Measurements from ENCODE around the gene UTP4.
A peak's percentile ranks its signal among the peaks of the same experiment; 100 is the strongest.
"Not testable (repeated sequence)": the region's sequence is repeated elsewhere in the genome, so short reads cannot be mapped to it uniquely, and the experiment has no call there.

The UTP4 gene

DNA sequence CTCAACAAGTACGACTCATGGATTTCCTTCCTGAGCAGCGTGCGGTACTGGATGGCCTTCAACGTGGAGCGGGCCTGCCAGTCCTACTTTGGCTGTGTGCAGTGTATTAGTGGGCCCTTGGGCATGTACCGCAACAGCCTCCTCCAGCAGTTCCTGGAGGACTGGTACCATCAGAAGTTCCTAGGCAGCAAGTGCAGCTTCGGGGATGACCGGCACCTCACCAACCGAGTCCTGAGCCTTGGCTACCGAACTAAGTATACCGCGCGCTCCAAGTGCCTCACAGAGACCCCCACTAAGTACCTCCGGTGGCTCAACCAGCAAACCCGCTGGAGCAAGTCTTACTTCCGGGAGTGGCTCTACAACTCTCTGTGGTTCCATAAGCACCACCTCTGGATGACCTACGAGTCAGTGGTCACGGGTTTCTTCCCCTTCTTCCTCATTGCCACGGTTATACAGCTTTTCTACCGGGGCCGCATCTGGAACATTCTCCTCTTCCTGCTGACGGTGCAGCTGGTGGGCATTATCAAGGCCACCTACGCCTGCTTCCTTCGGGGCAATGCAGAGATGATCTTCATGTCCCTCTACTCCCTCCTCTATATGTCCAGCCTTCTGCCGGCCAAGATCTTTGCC is 18.0 kb upstream of the UTP4 start:
- ATAC-seq (replicated peaks), result no peak
- no peaks in the 10 kb centered on the region for H3K9me3 Mint-ChIP-seq
- peaks cover 0 to 5% of the 10 kb centered on the region in 2 donors for H3K27me3 Mint-ChIP-seq
- no peak overlapping the region for H3K4me3 Mint-ChIP-seq
- no peak overlapping the region for H3K27ac Mint-ChIP-seq
- DNase-seq, result no peak
- H3K36me3 Mint-ChIP-seq (ENCODE audit: insufficient read depth), result peaks cover 17% of the 10 kb centered on the region
- peaks cover 3 to 4% of the 10 kb centered on the region in 2 donors for H3K4me1 Mint-ChIP-seq (ENCODE audit: low read depth in 2 of 2)

DNA sequence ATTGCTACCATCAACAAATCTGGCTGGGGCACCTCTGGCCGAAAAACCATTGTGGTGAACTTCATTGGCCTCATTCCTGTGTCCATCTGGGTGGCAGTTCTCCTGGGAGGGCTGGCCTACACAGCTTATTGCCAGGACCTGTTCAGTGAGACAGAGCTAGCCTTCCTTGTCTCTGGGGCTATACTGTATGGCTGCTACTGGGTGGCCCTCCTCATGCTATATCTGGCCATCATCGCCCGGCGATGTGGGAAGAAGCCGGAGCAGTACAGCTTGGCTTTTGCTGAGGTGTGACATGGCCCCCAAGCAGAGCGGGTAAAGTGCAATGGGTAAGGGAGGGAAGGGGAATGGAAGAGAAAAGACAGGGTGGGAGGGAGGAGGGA is 17.5 kb upstream of the UTP4 start:
- ATAC-seq (replicated peaks), result no peak
- H3K4me1 Mint-ChIP-seq (ENCODE audit: low read depth in 2 of 2), result peaks cover 3 to 4% of the 10 kb centered on the region in 2 donors
- H3K27me3 Mint-ChIP-seq, result peaks cover 0 to under 1% of the 10 kb centered on the region in 2 donors
- no peak overlapping the region for H3K27ac Mint-ChIP-seq
- no peak overlapping the region for H3K4me3 Mint-ChIP-seq
- H3K9me3 Mint-ChIP-seq, result no peaks in the 10 kb centered on the region
- H3K36me3 Mint-ChIP-seq (ENCODE audit: insufficient read depth), result peaks cover 22% of the 10 kb centered on the region
- no peak for DNase-seq

DNA sequence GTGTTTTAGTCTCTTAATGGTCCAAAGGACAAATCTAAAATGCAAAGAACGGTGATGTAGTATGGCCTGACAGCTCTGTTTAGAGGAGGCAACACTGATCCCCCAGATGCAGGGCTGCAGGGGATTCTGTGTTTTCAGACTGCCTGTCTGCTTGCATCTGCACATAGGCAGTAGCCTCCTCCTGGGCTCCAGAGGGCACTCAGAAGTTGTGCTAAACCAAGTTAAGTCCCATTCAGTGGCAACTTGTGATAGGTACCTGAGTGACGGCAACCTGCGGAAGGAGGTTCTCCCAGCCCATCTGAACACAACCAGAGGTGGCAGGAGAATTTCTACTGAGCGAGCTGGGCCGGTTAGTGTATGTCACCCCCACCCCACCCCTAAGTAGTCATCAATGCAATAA is 17.1 kb upstream of the UTP4 start:
- Mint-ChIP-seq H3K4me1 (ENCODE audit: low read depth in 2 of 2) (peaks cover 3 to 4% of the 10 kb centered on the region in 2 donors), H3K27me3 (no peaks in the 10 kb centered on the region), H3K36me3 (ENCODE audit: insufficient read depth) (peaks cover 24% of the 10 kb centered on the region), H3K9me3 (no peaks in the 10 kb centered on the region), H3K4me3 (no peak overlapping the region), H3K27ac (no peak overlapping the region)
- DNase-seq, result no peak
- no peak for ATAC-seq (replicated peaks)

DNA sequence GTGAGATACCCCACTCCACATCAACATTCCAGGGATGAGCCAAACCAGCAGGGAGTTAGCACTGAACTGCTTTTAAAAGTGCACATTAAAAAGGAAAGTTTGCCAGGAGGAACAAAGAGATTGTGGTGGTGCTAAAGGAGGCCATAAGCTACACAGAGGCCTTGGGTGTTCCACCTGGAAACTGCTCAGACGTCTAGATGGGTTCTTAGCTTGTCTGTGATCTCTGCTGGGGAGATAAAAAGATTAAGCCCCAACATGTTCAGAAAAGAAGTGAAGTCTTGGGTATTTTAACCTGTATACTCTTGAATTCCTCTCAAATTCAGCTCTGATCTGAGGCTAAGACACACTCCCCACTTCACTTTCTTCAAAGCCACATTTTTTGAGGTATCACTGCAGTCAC is 16.6 kb upstream of the UTP4 start:
- no peaks in the 10 kb centered on the region for H3K27me3 Mint-ChIP-seq
- no peak overlapping the region for H3K4me3 Mint-ChIP-seq
- no peak for DNase-seq
- H3K4me1 Mint-ChIP-seq (ENCODE audit: low read depth in 2 of 2), result peaks cover 3 to 4% of the 10 kb centered on the region in 2 donors
- H3K36me3 Mint-ChIP-seq (ENCODE audit: insufficient read depth), result peaks cover 25% of the 10 kb centered on the region
- H3K9me3 Mint-ChIP-seq, result no peaks in the 10 kb centered on the region
- no peak overlapping the region for H3K27ac Mint-ChIP-seq
- no peak for ATAC-seq (replicated peaks)

DNA sequence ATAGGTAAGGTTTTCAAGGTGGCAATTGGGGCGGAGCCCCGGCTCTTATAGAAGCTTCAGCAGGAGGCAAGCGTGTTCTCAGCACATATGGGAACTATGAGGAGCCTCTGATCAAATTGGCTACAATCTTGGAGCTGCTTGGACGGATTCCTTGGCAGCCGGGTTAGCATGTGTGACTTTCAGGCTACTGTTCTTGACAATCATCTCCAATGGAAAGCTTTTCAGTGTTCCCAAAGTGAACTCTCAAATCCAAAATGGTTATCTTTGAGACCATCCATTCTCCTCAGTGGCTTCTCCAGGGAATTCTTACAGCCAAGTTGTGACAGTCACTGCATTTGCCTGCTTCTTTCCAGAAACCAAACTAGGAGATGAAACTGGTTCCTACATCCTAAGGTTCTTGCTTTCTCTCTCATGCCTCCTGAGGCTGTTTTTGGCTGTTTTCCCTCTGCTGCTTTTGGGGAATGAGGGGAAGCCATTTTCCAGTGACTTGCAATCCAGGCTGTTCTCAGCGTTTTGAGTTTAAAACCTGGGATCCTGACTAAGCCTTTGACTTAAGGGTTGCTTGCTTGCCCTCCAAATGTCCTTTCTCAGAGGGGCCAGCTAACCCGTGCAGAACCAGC is 16.1 kb upstream of the UTP4 start:
- ATAC-seq (replicated peaks) (no peak), DNase-seq (no peak)
- H3K9me3 Mint-ChIP-seq, result no peaks in the 10 kb centered on the region
- H3K27ac Mint-ChIP-seq, result no peak overlapping the region
- peaks cover 30% of the 10 kb centered on the region for H3K36me3 Mint-ChIP-seq (ENCODE audit: insufficient read depth)
- no peaks in the 10 kb centered on the region for H3K27me3 Mint-ChIP-seq
- no peak overlapping the region for H3K4me3 Mint-ChIP-seq
- peaks cover 3 to 4% of the 10 kb centered on the region in 2 donors for H3K4me1 Mint-ChIP-seq (ENCODE audit: low read depth in 2 of 2)

DNA sequence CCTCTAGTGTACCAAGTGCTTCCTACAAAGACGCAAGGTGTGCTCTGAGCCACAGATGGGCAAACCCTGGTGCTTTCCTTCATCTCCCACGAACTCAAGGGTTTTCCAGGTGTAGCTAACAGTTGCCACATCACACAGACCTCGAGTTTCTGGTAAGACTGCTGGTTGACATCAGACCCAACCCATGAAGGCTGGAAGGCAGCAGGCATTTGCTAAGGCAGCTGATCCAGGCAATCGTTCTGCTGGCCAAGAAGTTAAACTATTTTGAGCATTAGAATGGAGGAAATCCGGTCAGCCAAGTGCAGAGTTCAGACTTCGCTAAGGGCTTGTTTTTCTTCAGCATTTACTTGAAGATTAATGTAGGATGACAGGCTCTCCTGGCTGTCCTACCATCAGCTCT is 15.5 kb upstream of the UTP4 start:
- H3K4me3 Mint-ChIP-seq, result no peak overlapping the region
- ATAC-seq (replicated peaks) (no peak), DNase-seq (no peak)
- no peaks in the 10 kb centered on the region for H3K9me3 Mint-ChIP-seq
- no peak overlapping the region for H3K27ac Mint-ChIP-seq
- H3K36me3 Mint-ChIP-seq (ENCODE audit: insufficient read depth), result peaks cover 33% of the 10 kb centered on the region
- peaks cover 3 to 4% of the 10 kb centered on the region in 2 donors for H3K4me1 Mint-ChIP-seq (ENCODE audit: low read depth in 2 of 2)
- H3K27me3 Mint-ChIP-seq, result no peaks in the 10 kb centered on the region

DNA sequence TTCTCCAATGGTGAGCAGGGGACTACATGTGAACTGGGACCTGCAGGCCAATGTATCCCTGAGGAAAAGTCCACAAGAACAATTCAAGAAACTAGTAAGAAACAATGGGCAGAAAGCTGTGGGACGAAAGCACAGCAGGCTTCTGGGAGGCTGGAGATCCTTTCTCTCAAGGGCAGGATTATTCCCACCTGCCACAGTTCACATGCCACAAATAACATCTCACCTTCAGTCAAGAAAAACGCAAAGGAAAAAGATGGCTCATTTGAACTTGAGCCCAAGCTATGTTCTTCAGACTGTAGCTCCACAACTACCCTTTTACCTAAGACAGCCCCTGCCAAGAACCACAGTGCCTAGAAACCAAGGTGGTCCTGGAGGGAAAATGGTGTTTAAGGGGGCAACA is 14.0 kb upstream of the UTP4 start:
- peaks cover 36% of the 10 kb centered on the region for H3K36me3 Mint-ChIP-seq (ENCODE audit: insufficient read depth)
- peaks cover 3 to 4% of the 10 kb centered on the region in 2 donors for H3K4me1 Mint-ChIP-seq (ENCODE audit: low read depth in 2 of 2)
- peak overlapping the region in 1 of 2 donors; percentile 35 for H3K27ac Mint-ChIP-seq
- H3K4me3 Mint-ChIP-seq, result no peak overlapping the region
- H3K9me3 Mint-ChIP-seq, result no peaks in the 10 kb centered on the region
- no peaks in the 10 kb centered on the region for H3K27me3 Mint-ChIP-seq
- DNase-seq, result no peak
- no peak for ATAC-seq (replicated peaks)

DNA sequence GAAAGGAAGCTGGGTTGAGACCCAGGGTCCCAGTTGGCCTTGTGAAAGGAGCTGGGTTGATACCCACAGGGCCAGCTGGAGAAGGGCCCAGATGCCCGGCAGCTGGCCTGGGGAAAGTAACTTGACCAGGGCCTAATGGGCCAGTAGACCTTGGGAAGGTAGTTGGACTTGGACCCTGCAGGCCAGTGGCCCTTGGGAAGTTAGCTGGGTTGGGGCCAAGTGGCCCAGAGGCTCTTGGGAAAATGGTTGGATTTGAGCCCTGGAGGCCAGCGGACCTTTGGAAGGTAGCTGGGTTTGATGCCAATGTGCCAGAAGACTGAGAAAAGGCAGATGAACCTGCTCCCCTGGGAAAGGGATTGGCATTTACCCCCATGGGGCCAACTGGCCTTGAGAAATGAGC is 13.5 kb upstream of the UTP4 start:
- no peak for ATAC-seq (replicated peaks)
- peaks cover 3 to 4% of the 10 kb centered on the region in 2 donors for H3K4me1 Mint-ChIP-seq (ENCODE audit: low read depth in 2 of 2)
- H3K27me3 Mint-ChIP-seq, result no peaks in the 10 kb centered on the region
- H3K9me3 Mint-ChIP-seq, result no peaks in the 10 kb centered on the region
- no peak overlapping the region for H3K4me3 Mint-ChIP-seq
- no peak for DNase-seq
- peak overlapping the region in 1 of 2 donors; percentile 35 for H3K27ac Mint-ChIP-seq
- peaks cover 33% of the 10 kb centered on the region for H3K36me3 Mint-ChIP-seq (ENCODE audit: insufficient read depth)

DNA sequence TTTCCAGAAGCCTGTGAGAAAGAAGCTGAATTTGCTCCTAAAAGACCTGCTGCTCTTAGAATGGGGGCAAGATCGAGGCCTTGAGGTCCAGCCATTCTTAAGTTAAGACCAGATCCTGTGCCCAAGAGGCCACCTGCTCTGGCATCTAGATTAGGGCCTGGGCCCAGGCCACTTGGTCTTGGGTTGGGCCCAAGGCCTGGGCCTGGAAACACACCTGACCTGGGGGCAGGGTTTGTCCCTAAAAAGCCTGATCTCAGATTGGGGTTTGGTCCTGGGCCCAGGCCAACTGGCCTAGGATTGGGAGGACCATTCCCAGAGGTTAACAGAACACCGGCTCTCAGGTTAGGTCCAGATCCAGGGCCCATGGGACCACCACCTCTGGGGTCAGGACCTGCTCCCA is 12.9 kb upstream of the UTP4 start:
- peaks cover 33% of the 10 kb centered on the region for H3K36me3 Mint-ChIP-seq (ENCODE audit: insufficient read depth)
- H3K27me3 Mint-ChIP-seq, result no peaks in the 10 kb centered on the region
- H3K4me1 Mint-ChIP-seq (ENCODE audit: low read depth in 2 of 2), result peaks cover 4 to 5% of the 10 kb centered on the region in 2 donors
- no peaks in the 10 kb centered on the region for H3K9me3 Mint-ChIP-seq
- no peak overlapping the region for H3K27ac Mint-ChIP-seq
- DNase-seq (no peak), ATAC-seq (replicated peaks) (no peak)
- H3K4me3 Mint-ChIP-seq, result no peak overlapping the region

DNA sequence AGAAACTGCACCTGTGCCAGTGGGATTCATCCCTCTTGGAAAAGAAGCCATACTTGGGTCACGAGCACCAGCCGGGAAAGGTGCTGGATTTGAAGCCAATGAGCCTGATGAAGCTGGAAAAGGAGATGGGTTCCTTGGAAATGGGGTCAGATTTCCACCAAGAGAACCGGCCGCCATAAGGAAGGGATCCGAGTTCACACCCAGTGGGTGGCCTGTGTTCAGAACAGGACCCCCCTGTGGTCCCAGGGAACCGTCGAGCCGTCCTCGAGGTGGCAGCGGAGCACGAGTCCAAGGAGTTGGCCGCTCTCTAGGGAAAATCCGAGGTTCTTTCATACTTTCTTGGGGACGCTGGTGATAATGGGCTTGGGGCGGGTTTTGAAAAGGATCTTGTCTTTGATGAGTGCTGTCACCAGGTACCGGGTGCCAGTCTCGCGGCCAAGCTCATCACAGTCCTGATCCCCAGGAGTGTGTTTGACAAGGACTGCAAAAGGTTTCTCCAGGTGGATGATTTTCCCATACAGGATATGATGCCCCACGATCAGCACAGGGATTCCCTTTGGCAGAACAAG is 12.3 kb upstream of the UTP4 start:
- peaks cover 33% of the 10 kb centered on the region for H3K36me3 Mint-ChIP-seq (ENCODE audit: insufficient read depth)

DNA sequence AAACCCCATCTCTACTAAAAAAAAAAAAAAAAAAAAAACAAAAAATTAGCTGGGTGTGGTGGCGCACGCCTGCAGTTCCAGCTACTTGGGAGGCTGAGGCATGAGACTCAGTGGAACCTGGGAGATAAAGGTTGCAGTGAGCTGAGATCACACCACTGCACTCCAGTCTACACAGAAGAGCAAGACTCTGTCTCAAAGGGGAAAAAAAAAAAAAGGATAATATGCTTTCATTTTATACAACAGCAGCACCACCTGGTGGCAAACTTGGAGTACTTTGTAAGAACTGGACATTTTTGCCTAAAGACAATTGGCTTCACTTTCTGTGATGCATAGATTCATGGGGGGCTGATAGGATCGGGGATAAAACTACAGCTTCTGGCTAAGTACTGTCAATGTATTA is 8.5 kb upstream of the UTP4 start:
- Mint-ChIP-seq H3K4me3 (no peak overlapping the region), H3K27ac (no peak overlapping the region), H3K27me3 (no peaks in the 10 kb centered on the region), H3K9me3 (no peaks in the 10 kb centered on the region), H3K4me1 (ENCODE audit: low read depth in 2 of 2) (peaks cover 15 to 17% of the 10 kb centered on the region in 2 donors), H3K36me3 (ENCODE audit: insufficient read depth) (peaks cover 37% of the 10 kb centered on the region)
- peak; percentile 81 for ATAC-seq (replicated peaks)
- peak; percentile 62 to 68 (median 67) for DNase-seq

More for the DNA sequence above, 12.3 kb upstream of the UTP4 start:
- no peak for ATAC-seq (replicated peaks)
- DNase-seq, result no peak
- Mint-ChIP-seq H3K4me1 (ENCODE audit: low read depth in 2 of 2) (peaks cover 4 to 5% of the 10 kb centered on the region in 2 donors), H3K9me3 (no peaks in the 10 kb centered on the region), H3K27me3 (no peaks in the 10 kb centered on the region), H3K4me3 (no peak overlapping the region), H3K27ac (no peak overlapping the region)

DNA sequence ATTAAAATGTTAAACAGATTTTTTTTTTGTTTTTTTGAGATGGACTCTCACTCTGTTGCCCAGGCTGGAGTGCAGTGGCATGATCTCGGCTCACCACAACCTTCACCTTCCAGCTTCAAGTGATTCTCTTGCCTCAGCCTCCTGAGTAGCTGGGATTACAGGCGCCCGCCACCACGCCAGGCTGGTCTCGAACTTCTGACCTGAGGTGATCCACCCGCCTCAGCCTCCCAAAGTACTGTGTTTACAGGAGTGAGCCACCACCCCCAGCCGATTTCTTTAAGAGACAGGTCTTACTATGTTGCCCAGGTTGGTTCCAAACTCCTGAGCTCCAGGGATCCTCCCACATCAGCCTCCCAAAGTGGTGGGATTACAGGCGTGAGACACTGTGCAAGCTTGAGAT is 8.0 kb upstream of the UTP4 start:
- H3K9me3 Mint-ChIP-seq; H3K27ac Mint-ChIP-seq; ATAC-seq (replicated peaks); H3K4me3 Mint-ChIP-seq; DNase-seq; H3K27me3 Mint-ChIP-seq: not testable (repeated sequence)
- Mint-ChIP-seq H3K4me1 (ENCODE audit: low read depth in 2 of 2) (peaks cover 15 to 16% of the 10 kb centered on the region in 2 donors), H3K36me3 (ENCODE audit: insufficient read depth) (peaks cover 36% of the 10 kb centered on the region)

DNA sequence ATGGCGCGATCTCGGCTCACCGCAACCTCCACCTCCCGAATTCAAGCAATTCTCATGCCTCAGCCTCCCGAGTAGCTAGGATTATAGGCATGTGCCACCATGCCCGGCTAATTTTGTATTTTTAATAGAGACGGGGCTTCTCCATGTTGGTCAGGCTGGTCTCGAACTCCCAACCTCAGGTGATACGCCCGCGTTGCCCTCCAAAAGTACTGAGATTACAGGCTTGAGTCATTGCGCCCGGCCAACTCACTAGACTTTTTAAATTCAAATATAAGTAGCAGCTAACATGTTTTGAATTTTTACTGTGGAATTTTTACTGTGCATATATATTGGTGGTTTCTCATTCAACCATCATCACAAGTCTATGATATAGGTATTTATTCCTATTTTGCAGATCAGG is 7.5 kb upstream of the UTP4 start:
- not testable (repeated sequence) for H3K27me3 Mint-ChIP-seq; ATAC-seq (replicated peaks)
- H3K36me3 Mint-ChIP-seq (ENCODE audit: insufficient read depth), result peaks cover 31% of the 10 kb centered on the region

DNA sequence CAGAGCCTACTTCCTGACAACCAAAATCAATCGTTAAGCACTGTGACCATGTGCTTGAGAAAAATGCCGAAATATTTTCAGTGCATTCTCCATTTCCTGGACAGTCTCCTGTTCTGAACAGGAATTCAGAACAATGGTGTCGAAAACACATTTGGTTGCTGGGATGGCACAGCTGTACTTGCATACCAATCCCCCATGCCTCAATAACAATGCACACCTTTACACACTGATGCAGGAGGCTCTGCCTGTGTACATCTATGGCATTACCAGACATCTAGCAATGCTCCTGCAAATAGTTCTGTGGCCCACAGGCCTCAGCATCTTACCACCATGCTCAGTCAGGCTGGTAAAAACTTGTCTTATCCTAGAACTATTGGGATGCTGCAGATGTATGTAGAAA is 6.2 kb upstream of the UTP4 start:
- no peaks in the 10 kb centered on the region for H3K27me3 Mint-ChIP-seq
- H3K9me3 Mint-ChIP-seq, result no peaks in the 10 kb centered on the region
- H3K27ac Mint-ChIP-seq, result peak overlapping the region; percentile 20 to 49
- H3K36me3 Mint-ChIP-seq (ENCODE audit: insufficient read depth), result peaks cover 28% of the 10 kb centered on the region
- ATAC-seq (replicated peaks), result no peak
- H3K4me3 Mint-ChIP-seq, result no peak overlapping the region
- no peak for DNase-seq
- peaks cover 25 to 28% of the 10 kb centered on the region in 2 donors for H3K4me1 Mint-ChIP-seq (ENCODE audit: low read depth in 2 of 2)

More for the DNA sequence above, 7.5 kb upstream of the UTP4 start:
- not testable (repeated sequence) for H3K4me3 Mint-ChIP-seq, H3K9me3 Mint-ChIP-seq, DNase-seq, H3K27ac Mint-ChIP-seq
- peaks cover 18 to 19% of the 10 kb centered on the region in 2 donors for H3K4me1 Mint-ChIP-seq (ENCODE audit: low read depth in 2 of 2)

Data from effector memory CD8-positive, alpha-beta T cell (primary cell).